Measurements from ENCODE around the gene COL11A1.
"Not testable (repeated sequence)": the region's sequence is repeated elsewhere in the genome, so short reads cannot be mapped to it uniquely, and the experiment has no call there.

The COL11A1 gene

DNA sequence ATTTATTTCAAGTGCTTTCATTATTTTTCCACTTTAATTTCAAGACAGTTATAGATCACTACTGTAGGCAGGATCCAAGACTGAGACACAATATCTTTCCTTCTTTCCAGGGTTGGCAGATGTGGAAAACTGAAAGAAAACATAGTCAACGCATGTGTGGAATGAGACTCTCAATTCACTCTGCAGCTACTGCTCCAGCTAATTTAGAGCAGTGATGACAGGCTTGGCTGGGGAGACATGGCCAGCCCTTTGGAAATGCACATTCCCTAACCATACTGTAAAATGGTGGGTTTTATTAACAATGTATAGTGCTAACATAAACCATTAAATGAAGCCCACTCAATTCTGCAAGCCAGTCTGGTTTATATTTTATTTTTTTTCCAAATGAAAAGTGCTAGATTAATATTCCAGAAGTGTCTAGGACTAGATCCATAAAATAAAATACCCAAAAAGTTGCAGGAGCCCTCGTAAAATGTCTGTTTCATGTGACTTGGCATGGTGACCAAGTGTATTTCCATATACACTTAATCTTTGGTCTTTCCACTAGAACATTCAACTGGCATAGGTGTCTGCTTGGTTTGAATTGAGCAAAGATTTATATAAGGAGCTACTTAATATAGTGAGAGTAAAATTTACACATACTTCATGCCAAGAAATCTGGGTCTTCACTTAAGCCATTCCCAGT lies 32.9 kb downstream of the COL11A1 start:
- DNase-seq: no peak

DNA sequence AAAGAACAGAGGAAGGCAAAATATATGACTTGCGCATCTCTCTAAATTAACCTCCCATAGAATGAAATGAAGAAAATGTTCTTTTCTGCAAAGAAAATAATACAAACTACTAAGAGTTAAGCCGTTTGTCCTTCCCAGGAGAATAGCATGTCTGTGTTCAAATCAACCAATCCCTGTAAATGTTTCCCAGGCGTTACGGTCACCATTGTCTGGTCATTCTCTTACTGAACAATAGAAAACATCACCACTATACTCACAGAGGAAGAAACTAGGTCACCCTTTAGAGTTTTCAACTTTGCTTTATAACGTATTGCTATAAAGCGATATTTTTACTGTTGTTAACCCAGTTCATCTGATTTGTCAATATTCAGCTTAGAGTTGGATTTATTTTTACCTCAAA lies 34.1 kb downstream of the COL11A1 start:
- DNase-seq: no peak

DNA sequence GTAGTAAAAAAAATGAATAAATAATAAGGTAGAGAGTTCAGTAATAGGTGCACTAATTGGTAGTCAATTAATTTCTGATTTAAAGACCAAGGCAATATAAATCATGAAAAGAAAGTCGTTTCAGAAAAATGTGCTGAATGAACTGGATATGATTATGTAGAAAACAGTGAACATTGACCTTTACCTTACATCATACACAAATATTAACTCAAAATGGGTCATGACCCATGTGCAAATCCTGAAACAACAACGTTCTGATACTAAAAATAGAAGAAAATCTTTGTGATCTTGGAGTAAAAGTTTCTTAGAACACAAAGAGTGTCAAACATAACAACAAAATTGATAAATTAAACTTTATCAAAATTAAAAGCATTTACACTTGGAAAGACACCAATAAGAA lies 39.1 kb downstream of the COL11A1 start:
- no peak for DNase-seq

DNA sequence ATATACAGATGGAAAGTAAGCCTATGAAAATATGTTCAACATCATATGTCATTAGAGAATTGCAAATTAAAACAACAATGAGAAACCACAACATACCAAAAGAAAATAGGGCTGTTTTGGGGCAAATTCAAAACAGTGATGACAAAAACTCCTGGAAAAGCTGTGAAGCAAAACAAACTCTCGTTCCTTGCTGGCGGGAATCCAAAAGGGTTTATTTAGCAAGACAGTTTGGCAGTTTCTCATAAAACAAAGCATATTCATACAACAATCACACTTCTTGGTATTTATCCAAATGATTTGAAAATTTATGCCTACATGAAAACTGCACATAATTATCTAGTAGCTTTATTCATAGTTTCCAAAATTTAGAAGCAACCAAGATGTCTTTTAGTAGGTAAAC lies 44.4 kb downstream of the COL11A1 start:
- DNase-seq: no peak

DNA sequence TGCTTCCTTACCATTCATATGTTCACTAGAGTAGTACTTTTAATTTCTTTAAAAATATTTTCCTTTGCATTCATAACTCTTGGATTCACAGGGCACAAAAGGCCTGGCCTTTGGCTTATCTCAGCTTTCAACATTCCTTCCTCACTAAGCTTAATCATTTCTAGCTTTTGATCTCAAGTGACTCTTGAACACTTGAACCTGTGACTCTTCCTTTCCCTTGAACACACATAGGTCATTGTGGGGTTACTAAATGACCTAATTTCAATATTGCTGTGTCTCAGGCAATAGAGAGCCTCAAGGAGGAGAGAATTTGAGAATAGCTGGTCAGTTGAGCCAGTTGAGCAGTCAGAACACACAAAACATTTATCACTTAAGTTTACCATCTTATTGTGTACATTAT lies 49.9 kb downstream of the COL11A1 start:
- DNase-seq: no peak

DNA sequence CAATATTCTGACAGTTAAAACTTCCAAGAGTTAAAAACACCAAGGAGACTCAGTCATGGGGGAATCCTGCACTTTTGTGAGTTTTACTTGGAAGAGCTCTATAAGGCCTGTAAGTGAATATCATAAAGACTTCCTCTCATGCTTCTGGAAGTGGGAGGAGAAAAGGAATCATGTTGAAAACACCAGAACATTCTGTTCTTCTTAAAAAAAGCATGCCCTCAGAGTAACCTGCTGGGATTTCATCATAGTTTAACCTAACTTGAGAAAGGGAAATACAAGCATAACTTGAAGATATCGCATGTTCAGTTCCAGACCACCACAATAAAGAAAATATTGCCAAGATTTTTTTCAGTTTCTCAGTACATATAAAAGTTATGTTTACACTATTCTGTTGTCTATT lies 51.9 kb downstream of the COL11A1 start:
- no peak for DNase-seq

DNA sequence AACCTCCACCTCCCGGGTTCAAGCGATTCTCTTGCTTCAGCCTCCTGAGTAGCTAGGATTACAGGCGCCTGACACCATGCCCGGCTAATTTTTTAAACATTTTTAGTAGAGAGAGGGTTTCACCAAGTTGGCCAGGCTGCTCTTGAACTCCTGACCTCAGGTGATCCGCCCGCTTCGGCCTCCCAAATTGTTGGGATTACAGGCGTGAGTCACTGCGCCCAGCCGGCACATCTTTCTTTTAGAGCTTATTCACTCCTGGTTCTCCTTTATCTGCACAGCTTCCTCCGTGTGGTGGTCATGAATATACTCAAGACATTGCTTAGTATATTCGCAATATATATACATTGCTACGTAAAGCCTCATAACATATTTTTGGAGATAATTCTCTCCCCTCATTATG lies 80.2 kb downstream of the COL11A1 start:
- DNase-seq: not testable (repeated sequence)

DNA sequence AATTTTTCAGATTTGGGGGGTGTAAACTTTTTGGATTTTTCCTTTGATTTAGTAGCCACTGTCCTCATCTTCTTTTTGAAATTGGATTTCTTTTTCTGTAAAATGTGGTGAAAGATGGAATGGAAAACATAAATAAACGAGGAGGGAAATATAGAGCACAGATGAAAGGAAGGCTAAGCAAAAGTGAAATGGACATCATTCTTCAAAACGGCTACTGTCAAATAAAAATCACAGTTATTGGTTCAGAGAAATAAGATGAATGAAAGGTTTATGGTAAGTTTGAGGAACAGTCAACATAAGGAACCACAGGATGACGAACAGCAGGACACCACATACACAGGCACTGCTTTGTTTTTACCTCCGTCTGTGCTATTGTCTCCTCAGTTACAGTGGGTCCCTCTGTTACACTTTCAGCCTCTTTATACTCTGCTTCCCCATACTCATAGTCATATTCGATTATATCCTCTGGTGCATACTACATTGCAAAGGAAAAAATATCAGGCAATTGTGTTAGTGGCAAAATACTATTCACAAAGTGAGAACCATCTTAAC lies 82.4 kb downstream of the COL11A1 start:
- DNase-seq: no peak

DNA sequence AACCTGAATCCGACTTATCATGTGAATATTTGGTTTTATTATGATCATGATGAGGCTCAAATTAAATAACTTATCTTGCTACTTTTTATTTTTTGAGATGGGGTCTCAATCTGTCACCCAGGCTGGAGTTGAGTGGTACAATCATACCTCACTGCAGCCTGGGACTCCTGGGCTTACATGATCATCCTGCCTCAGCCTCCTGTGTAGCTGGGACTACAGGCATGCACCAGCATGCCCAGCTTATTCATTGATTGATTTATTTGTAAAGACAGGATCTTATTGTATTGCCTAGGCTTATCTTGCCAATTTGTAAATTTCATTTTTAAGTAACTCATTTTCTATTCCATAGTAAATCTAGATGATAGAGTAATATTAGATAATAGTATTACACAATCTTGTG lies 84.3 kb downstream of the COL11A1 start:
- no peak for DNase-seq

DNA sequence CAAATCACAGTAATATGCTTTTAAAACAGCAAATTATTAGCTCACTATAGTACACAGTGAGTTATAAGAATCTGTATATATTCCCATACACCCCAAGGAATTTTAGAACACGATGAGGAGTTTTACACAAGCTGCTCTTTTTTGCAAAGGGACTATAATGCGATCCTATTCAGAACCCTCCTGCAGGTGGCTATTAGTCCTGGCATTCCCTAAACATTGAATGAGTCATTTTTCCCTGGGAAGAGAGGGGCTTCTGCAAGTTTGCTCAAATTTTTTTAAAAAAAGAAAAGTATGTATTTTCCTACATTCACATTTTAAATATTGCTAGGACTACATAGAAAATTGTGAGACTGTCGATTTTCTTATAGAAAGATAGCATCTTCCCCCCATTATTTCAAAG lies 106.3 kb downstream of the COL11A1 start:
- no peak for DNase-seq

DNA sequence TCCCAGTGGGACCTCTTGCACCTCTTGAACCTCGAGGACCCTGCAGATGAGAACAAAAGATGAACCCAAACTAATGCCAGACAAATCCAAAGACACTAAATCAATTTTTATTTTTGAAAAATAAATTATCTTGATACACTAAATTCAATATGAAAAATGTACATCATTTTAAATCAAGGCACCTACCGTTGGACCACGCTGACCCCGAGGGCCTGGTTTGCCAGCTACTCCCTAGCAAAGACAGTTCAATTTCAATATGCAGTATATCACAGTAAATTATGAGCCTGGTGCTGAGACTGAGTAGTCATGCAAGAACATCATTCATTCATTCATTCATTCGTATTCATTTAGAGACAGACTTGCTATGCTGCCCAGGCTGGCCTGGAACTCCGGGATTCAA lies 129.4 kb downstream of the COL11A1 start:
- no peak for DNase-seq

DNA sequence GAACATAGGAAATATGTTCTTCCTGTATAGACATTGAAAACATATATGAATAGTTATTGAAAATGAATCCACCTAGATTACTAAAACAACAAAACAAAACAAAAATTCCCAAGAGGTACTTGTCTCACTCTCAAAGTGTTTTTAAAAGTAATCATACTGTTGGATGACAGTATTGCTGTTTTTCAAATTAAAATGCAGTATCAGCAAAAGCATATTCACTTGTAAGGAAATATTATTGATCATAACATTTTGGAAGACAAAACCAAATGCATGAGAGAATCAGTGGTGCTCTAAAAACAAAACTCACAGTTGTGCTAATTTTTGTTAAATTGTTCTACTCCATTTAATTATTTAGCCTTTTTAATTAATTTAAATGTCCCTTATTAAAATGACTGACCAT lies 131.0 kb downstream of the COL11A1 start:
- no peak for DNase-seq

DNA sequence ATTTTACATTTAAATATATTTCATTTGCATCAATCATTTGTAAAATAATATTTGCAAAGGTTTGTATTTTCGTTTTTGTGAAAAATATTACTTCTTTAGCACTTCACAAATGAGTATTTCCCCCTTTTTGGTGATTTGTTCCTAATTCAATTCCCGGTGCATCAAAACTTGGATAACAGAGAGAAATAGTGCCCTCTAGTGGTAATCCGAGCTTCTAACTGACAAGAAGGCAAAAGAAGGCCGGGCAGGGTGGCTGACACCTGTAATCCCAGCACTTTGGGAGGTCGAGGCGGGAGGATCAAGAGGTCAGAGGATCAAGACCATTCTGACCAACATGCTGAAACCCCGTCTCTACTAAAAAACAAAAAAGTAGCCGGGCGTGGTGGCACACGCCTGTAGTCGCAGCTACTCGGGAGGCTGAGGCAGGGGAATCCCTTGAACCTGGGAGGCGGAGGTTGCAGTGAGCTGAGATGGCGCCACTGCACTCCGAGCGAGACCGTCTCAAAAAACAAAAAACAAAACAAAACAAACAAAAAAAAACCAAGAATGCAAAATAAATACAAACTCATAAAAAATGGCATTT lies 137.7 kb downstream of the COL11A1 start:
- no peak for DNase-seq

DNA sequence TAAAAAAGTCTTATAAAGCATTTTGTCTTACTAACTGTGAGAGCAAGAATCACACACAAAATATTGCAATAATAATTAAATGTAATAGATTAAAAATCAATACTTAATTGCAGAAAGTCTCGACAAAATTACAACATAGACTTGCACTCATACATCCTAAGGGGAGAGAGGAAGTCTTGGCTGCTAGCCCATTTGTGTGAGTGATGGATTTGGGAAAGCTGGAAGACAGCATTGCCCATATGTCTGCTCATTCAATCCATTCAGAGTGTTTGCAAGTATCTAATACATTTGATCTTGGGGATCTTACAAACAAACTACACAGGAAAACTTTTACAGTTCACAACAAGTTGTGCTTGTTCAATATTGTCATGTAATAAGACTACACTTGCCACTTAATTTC lies 140.5 kb downstream of the COL11A1 start:
- DNase-seq: no peak

DNA sequence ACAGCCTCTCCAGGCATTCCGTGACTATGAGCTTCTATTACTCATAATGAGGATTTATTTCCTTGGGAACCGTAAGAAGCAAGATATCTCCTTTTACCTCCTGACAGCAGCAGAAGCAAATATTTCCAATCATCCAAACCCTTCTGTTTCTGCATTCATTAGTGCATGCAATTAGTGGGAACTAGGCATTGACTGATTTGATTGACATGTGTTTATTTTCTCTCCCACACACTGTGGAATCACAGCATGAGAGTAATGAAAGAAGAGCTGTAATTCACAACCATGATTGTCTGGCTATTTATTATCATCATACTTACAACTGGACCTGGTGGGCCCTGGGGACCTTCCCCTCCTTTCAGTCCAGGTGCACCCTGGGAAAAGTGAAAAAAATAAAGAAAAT lies 146.8 kb downstream of the COL11A1 start:
- DNase-seq: no peak

DNA sequence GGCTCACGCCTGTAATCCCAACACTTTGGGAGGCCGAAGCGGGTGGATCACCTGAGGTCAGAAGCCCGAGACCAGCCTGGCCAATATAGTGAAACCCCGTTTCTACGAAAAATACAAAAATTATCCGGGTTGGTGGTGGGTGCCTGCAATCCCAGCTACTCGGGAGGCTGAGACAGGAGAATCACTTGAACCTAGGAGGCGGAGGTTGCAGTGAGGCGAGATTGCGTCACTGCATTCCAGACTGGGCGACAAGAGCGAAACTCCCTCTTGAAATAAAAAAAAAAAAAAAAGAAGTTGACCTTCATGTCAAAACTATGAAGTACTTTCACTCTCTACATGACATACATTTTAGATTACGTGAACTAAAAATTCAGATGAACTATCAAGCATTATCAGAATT lies 153.7 kb downstream of the COL11A1 start:
- DNase-seq: no peak

DNA sequence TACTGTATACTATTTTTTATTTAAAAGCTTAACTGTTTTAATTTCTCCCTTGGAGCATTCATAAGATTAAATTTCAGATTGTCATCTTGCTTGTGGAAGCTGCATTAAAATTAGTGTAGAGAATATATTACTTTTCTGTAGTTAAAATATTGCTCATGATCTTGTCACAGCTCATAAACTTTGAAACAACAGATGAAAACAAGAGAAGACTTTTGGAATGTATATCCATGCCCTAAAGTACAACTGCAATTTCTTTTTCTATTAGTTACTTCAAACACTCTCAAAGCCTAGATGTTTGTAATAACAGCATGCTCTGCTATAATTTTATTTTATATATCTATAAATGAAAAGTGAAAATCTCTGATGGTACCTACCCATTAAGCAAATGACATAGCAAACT lies 155.9 kb downstream of the COL11A1 start:
- no peak for DNase-seq

DNA sequence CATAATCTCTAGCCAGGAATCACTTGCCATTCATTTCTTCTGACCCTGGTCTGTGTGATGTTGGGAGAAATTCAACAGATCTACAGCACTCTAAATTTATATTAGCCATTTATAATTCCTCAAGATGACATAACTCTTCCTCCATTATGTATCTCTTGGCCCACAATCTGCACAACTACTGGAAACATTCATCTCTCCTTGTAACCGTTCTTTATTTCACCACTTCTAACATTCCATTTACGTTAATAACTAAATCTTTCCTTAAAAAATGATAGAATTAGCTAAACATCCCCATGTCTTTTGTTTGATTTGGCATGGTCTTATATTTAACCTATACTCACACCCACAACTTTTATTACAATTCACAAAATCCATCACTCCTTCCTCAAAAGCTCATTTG lies 166.0 kb downstream of the COL11A1 start:
- DNase-seq: no peak

DNA sequence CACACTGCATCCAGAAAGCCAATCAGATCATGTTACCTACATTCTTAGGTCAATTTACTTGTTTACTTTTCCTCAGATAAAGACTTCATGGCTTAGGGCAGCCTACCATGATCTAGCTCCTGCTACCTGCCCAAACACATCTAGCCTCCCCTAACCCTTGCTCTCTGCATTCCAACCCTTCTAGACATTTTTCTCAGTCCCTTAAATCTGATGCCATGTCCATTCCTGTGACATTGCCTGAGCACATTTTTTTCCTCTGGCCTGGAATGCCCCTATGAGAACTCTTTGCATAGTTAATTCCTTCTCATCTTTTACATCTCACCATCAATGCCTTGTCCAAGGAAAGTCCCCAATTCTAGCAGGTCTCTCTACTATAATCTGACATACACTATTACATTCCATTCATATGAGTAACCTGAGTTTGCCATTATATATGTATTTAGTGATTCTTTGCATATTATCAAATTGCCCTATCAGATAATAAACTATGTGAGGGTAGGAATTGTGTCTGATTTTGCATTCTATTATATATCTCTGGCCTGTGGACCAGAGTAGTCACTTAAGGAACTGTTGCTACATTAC lies 166.9 kb downstream of the COL11A1 start:
- no peak for DNase-seq

DNA sequence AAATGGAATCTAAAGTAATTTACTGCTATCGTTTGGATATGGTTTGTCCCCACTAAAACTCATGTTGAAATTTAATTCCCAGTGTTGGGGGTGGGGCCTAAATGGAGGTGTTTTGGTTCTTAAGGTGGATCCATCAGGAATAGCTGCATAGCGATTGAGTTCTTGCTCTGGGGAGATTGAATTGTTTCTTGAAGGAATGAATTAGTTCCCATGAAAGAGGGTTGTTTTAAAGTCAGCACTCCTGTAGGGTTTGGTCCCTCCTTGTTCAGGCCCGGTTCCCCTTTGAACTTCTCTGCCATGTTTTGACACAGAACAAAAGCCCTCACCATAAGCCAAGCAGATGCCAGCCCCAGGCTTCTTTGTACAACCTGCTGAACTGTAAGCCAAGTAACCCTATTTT lies 170.9 kb downstream of the COL11A1 start:
- no peak for DNase-seq

DNA sequence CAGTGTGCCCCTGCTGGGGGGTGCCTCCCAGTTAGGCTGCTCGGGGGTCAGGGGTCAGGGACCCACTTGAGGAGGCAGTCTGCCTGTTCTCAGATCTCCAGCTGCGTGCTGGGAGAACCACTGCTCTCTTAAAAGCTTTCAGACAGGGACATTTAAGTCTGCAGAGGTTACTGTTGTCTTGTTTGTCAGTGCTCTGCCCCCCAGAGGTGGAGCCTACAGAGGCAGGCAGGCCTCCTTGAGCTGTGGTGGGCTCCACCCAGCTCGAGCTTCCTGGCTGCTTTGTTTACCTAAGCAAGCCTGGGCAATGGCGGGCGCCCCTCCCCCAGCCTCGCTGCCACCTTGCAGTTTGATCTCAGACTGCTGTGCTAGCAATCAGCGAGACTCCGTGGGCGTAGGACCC lies 175.0 kb downstream of the COL11A1 start:
- not testable (repeated sequence) for DNase-seq

DNA sequence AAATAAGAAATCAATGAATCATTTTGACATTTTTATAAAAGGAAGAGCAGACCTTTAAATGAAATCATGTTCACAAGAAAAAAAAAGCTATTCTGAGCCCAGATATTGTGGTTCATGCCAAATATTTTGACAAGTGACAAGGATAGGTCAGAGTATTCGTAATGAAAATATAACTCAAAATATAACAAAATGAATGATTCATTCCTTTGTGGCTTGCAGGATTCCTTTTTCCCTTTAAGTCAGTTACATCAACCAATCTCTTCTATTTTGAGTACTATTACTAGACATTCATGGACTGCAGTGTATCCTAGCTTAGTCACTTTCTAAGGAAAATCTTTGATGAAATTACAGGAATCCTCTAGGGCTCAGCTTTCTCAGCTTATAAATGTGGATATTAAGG lies 188.7 kb downstream of the COL11A1 start:
- DNase-seq: no peak

DNA sequence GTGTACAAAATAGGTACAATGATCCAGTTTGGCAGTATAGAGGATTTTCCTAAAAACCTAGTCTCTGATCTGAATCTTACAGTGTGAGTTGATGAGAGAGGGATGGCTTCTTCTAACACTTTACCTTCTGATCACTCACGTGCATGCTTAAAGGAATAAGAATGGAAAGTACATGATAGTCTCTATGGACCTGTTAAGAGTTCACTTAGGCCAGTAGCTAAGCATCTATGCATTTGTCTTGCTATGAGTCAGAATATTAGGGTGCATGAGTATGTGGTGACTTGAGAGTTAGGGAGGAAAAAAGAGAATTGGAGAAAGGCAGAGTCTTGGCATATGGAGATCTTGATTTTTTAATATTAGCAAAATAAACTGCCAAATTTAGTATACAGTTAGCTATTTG lies 206.3 kb downstream of the COL11A1 start:
- DNase-seq: no peak

DNA sequence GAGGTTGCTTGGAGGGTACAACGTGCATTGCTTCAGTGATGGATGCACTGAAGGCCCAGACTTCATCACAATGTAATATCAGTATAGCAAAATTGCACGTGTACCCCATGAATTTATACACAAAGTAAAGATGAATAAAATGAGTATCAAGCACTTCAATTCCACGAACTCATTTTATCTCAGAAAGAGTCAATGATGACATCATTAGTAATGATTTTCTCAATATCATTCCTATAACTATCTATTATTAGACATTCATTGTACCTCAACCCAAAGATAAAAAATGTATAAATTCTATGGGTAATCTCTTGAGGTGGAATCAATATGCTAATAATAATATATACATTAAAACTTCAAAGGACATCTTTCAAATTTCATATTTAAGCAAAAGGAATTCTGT lies 208.4 kb downstream of the COL11A1 start:
- no peak for DNase-seq

DNA sequence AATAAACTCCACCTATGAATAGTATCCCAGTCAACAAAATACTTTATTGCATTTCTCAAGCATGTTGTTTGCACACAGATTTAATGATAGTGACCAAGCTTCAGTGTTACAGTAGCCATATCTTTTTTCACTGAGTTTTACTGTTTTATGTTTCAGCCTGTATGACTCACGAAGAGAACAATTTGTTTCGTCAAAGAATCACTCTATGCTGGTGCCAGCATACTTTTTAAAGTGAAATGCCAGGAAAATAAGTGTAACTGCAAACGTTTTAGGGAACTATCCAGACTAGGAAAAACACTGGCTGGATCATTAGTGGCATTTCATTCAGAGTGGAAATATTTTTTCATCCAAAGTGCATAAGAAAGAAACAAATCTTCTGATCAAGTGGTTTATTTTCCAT lies 210.8 kb downstream of the COL11A1 start:
- DNase-seq: no peak

All from activated gamma-delta T cell treated with Interleukin-2 at 50 U/mL for 16 hours (primary cell).